ENCODE results near the gene CCDC175.

CCDC175 gene

DNA sequence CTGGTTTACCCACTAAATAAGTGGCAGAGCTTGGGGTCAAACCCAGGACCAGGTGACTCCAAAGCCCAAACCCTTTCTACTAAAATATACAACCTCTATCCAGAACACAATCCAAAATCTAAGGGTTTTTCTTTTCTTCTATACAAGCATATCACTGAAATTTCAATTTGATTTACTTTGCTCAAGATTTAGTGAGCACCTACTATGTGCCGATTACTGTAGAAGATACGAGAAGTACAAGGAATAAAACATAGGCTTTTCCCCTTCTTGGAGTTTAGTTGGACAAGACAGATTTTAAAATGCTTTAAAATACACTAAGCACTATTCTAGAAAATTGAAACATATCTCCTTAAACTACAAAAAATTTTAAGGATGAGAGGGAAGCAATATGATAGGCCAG lies 95.2 kb downstream of the CCDC175 start:
- no peak for DNase-seq

- DNase-seq, result no peak
Measured at GRCh38 chr14:59480166-59480565, 96.4 kb downstream of the CCDC175 start.

GRCh38 chr14:59478540-59478939 lies 98.1 kb downstream of the CCDC175 start:
- no peak for DNase-seq

DNA sequence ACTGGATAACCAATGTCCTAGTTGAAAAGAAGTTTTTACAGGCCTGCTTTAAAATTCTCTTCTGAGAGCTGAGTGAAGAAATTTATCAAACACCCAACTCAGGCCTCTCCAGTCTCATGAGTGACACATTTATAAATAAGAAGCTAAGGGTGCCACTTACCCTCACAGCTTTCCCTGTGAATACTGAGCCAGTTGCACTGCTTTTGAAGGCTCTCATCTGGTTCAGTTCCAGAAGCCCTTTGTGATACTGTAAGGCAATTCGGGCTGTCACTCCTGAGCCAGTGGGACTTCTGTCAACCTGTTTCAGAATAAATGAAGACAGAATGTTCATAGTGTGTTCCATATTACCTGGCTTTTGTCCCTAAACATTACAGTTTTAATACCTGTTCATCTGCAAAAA lies 100.9 kb downstream of the CCDC175 start:
- no peak for DNase-seq

- DNase-seq, result no peak
Measured at GRCh38 chr14:59474172-59474571, 102.4 kb downstream of the CCDC175 start.

DNA sequence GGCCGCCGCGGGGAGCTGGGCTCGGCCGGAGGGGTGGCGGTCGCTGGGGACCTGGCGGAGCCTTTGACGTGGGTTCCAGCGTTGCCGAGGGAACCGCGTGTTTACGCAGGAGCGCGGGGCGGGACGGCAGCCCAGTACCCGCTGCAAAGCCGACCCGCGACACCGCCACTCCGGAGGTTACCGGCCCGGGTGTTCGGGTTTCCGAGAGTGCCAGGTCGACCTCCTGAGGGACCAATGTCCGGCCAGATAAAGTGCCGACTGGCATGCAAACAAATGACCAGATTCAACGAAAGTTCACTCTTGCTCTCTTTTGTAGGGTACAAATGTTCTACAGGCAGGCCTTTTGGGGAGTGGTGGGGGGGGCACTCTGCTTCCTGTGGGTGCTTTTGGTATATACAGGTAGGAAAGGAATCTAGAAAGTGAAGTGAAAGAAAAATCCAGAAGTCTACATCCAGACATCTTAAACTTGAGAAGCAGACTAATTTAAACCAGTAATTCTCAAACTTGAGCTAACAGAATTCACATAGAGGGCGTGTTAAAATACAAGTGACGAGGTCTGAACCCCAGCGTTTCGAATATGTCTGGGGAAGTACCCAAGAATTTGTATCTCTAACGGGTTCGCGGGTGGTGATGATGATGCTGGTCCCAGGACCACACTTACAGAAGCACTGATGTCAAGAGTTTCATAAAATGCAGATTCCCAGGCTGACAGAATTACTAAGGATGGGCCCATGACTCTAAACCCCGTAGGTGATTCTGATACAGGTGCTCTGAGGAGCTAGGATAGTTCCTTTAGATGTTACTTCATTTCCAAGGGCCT lies 111.1 kb downstream of the CCDC175 start, which contains the start of gene GPR135:
Gene GPR135 (minus strand): TSS at position 65 of the 820 bp plus-strand sequence. CDS start 154 bp downstream, outside the sequence.
- no peak for DNase-seq

DNA sequence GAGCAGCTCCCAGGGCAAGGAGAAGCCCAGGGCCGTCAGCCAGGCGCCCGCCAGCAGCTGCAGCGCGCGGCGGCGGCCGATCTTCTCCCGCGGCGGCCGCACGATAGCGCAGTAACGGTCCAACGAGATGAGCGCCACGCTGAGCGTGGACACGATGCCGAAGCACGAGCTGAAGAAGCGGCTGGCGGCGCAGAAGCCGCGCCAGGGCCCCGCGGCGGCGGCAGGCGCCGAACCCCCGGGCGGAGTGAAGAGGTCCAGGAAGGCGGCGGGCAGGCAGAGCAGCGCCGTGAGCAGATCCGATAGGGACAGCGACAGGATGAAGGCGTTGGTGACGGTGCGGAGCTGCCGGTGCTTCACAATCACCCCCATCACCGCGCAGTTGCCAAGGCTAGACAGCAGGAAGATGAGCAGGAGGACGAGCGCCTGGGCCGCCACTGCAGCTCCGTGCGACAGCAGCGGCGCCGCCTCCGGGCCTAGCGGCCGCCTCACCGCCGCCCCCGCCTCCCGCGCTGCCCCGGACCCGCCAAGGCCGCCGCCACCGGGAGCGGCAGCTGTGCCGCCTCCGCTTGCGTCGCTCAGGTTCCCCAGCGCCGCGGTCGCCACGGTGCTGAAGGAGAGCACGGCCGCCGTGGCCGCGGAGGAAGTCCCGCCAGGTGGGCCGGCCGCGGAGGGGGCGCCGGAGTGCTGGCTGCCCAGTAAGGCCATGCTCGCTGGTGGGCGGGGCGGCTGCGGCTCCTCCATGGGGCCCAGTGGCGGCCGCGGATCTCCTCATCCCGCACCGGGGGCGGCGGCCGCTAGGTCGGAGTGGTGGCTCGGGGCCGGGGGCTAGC lies 111.9 kb downstream of the CCDC175 start:
- DNase-seq, result no peak

- no peak for DNase-seq
Measured at GRCh38 chr14:59463787-59464485, 112.7 kb downstream of the CCDC175 start.

DNA sequence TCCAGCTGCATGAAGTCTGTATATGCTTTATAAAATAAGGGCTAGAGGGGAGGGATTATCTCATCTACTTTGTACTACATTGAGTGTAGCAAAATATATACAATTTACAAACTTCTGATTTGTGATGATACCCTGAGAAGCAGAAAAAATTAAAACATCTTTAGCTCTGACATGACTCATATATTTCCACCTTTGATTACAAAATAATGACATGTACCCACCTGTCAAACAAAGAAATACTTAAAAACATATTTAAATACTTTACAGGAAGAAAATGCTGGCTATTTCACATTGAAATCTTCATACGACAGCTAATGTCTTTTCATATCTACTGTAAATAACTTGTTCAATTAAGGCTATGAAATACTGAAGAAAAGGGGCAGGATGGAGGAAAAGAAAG lies 114.7 kb downstream of the CCDC175 start:
- no peak for DNase-seq

DNA sequence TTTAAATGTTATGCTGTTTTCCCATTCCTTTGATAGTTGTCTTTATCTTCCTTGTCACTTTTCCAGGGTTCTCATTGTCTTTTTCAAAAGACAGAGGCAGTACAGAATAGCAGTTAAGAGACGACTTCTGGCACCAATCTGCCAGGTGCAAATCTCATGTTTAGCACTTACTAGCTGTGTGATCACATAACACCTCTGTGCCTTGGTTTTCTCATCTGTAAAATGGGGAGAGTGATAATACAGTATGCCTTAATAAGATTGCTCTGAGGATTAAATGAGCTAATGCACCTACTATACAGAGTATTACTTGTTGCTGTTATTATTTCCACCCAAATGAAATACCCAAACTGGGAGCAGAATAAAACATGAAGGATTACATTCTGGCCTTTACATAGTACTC lies 116.2 kb downstream of the CCDC175 start:
- DNase-seq, result no peak

- peak; percentile 46 for DNase-seq
Measured at GRCh38 chr14:59458486-59458885, 118.1 kb downstream of the CCDC175 start.

GRCh38 chr14:59455411-59455810 lies 121.2 kb downstream of the CCDC175 start:
- DNase-seq, result no peak
